KMS-11 (cell line): ENCODE data around the gene TSPAN13.

Experiments
- H2AFZ ChIP-seq: fragments of 200-600 bp; sonication (generic); 2 replicates; pipeline ENCODE4 v1.6.1; 2016; ENCODE audit warnings: antibody characterized with exemption, mixed run types, low read depth
- H3K27ac ChIP-seq: fragments of 200-600 bp; sonication (generic); 2 replicates; pipeline ENCODE4 v1.6.1; 2016; ENCODE audit warnings: mild to moderate bottlenecking, mixed run types
- H3K27me3 ChIP-seq: fragments of 200-600 bp; sonication (generic); 2 replicates; pipeline ENCODE4 v1.6.1; 2017; ENCODE audit warnings: mild to moderate bottlenecking, low read depth, mixed run types, moderate library complexity; ENCODE audit not compliant: insufficient read depth
- H3K36me3 ChIP-seq: fragments of 200-600 bp; sonication (generic); 2 replicates; pipeline ENCODE4 v1.6.1; 2017; ENCODE audit warnings: mild to moderate bottlenecking, mixed run types; ENCODE audit not compliant: insufficient read depth
- H3K4me1 ChIP-seq: fragments of 200-600 bp; sonication (generic); 2 replicates; pipeline ENCODE4 v1.6.1; 2016; ENCODE audit warnings: mild to moderate bottlenecking, low read depth, mixed run types; ENCODE audit not compliant: poor library complexity, severe bottlenecking
- H3K4me2 ChIP-seq: fragments of 200-600 bp; sonication (generic); 2 replicates; pipeline ENCODE4 v1.7.0; 2016; ENCODE audit warnings: mild to moderate bottlenecking, mixed run types
- H3K4me3 ChIP-seq: fragments of 200-600 bp; sonication (generic); IDR thresholded peaks from 2 replicates; pipeline ENCODE4 v1.6.1; 2017; ENCODE audit warnings: low read depth, low read length, mixed read lengths; ENCODE audit not compliant: insufficient read depth
- H3K79me2 ChIP-seq: fragments of 200-600 bp; sonication (generic); 2 replicates; pipeline ENCODE4 v1.6.1; 2016; ENCODE audit warnings: low read depth, mixed run types; ENCODE audit not compliant: insufficient read depth
- H3K9ac ChIP-seq: fragments of 200-600 bp; sonication (generic); 2 replicates; pipeline ENCODE4 v1.6.1; 2016; ENCODE audit warnings: mild to moderate bottlenecking, mixed run types
- H4K20me1 ChIP-seq: fragments of 200-600 bp; sonication (generic); 2 replicates; pipeline ENCODE4 v1.6.1; 2016; ENCODE audit warnings: mild to moderate bottlenecking, mixed run types; ENCODE audit not compliant: insufficient read depth
- CTCF ChIP-seq: fragments of 200-600 bp; sonication (generic); conservative IDR thresholded peaks from 2 replicates; pipeline ENCODE4 v1.6.1; 2017; ENCODE audit warnings: low read depth, mild to moderate bottlenecking, antibody characterized with exemption, low read length, moderate library complexity, mixed read lengths

Gene TSPAN13

DNA sequence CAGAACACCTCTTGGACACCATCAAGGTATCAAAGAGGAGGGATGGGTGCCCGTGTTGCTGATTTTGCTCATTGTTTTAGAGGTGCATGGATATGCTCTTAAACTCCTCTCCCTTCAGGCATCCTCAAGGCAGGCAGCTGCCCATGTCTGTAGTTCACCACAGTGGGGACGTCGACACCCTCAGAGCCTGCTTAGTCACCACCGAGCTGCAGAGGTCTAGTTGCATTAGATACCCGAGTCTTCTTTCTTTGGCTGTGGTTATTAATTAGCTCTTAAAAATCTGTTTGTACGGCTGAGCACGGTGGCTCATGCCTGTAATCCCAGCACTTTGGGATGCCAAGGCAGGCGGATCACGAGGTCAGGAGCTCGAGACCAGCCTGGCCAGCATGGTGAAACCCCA, 24.7 kb upstream of the TSPAN13 start:
- Histone ChIP-seq H3K27ac (no peak overlapping the region), H3K36me3 (no peaks in the 10 kb centered on the region), H3K79me2 (no peaks in the 10 kb centered on the region), H3K4me3 (no peak overlapping the region), H2AFZ (no peak overlapping the region), H3K27me3 (no peaks in the 10 kb centered on the region), H3K9ac (no peak overlapping the region), H4K20me1 (no peaks in the 10 kb centered on the region), H3K4me2 (no peak overlapping the region), H3K4me1 (no peaks in the 10 kb centered on the region)
- TF ChIP-seq CTCF: no peak

DNA sequence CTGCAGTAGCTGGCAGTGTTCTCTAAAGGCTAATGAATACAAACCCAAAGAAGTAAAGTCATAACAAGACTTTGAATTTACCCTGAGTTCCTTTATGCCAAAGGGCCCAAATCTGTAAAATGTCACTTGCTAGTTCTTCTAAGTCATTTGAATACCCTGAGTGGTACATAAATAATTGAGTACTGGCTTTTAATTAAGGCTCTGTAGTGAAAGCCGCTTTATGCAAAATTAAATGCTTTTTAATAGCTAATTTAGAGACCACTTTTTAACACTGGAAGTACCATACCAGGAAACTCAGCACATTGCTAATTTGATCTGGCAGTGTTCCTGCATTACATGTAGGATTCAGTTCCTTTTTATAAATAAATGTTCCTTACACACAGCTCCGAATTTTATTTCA, 24.0 kb upstream of the TSPAN13 start:
- no peak for TF ChIP-seq CTCF

GRCh38 chr7:16730937-16731336, 22.6 kb upstream of the TSPAN13 start:
- Histone ChIP-seq H3K4me1 (no peaks in the 10 kb centered on the region), H3K4me3 (no peak overlapping the region)
- TF ChIP-seq CTCF: no peak

More for the DNA sequence above, 24.0 kb upstream of the TSPAN13 start:
- H4K20me1 ChIP-seq: no peaks in the 10 kb centered on the region
- H3K9ac ChIP-seq: no peak overlapping the region
- no peaks in the 10 kb centered on the region for H3K27me3 ChIP-seq
- no peak overlapping the region for H3K27ac ChIP-seq
- H3K36me3 ChIP-seq: no peaks in the 10 kb centered on the region
- H3K79me2 ChIP-seq: no peaks in the 10 kb centered on the region
- H3K4me1 ChIP-seq: no peaks in the 10 kb centered on the region
- no peak overlapping the region for H3K4me3 ChIP-seq
- H2AFZ ChIP-seq: no peak overlapping the region
- H3K4me2 ChIP-seq: no peak overlapping the region

DNA sequence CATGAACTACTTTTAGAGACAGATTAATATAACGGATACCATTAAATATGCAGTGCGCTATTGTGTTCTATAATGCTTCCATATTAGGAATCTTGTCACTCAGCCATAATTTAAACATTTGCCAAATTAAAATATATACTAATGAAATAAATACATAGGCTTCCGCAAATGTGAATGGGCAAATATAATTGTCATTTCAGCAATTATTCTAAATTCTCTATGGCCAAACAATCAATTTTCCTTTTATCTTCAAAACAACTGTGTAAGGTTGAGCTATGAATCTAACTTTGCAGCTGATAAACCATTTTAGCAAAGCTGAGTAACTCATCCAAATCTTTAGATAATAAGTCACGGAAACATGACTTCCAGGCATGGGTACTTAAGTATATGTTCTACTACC, 20.7 kb upstream of the TSPAN13 start:
- no peak for TF ChIP-seq CTCF
- no peak overlapping the region for H2AFZ ChIP-seq
- H3K79me2 ChIP-seq: no peaks in the 10 kb centered on the region
- no peaks in the 10 kb centered on the region for H4K20me1 ChIP-seq
- no peak overlapping the region for H3K4me3 ChIP-seq
- no peak overlapping the region for H3K27ac ChIP-seq
- no peak overlapping the region for H3K9ac ChIP-seq
- H3K27me3 ChIP-seq: no peaks in the 10 kb centered on the region
- H3K4me2 ChIP-seq: no peak overlapping the region
- H3K36me3 ChIP-seq: no peaks in the 10 kb centered on the region
- H3K4me1 ChIP-seq: no peaks in the 10 kb centered on the region

More at GRCh38 chr7:16730937-16731336, 22.6 kb upstream of the TSPAN13 start:
- Histone ChIP-seq H3K36me3 (no peaks in the 10 kb centered on the region), H3K4me2 (no peak overlapping the region), H2AFZ (no peak overlapping the region), H4K20me1 (no peaks in the 10 kb centered on the region), H3K27me3 (no peaks in the 10 kb centered on the region), H3K79me2 (no peaks in the 10 kb centered on the region), H3K9ac (no peak overlapping the region), H3K27ac (no peak overlapping the region)
